Panc1 (cell line): ENCODE data around the gene FAS.

ENCODE experiments used
- POLR2AphosphoS5 ChIP-seq: IDR thresholded peaks from 2 replicates; pipeline ENCODE4 v1.6.1; 2012; ENCODE audit warnings: mild to moderate bottlenecking, low read depth, low read length, moderate library complexity
- SIN3A ChIP-seq: IDR thresholded peaks from 2 replicates; pipeline ENCODE4 v1.6.1; 2012; ENCODE audit warnings: low read depth, mild to moderate bottlenecking, low read length, moderate library complexity, borderline replicate concordance; ENCODE audit not compliant: insufficient read depth
- TCF7L2 ChIP-seq: IDR thresholded peaks from 2 replicates; pipeline ENCODE4 v1.6.1; 2011; ENCODE audit warnings: mild to moderate bottlenecking, low read depth, low read length, inconsistent platforms
- TF ChIP-seq, protein P1 (sequence below): fragments of 450-650 bp; IDR thresholded peaks from 2 replicates; pipeline ENCODE4 v1.5.1; 2017; ENCODE audit warnings: mild to moderate bottlenecking
- TF ChIP-seq, protein P2 (sequence below), 2 experiments: IDR thresholded peaks; 2 replicates each; pipeline ENCODE4 v1.6.1; 2011 to 2012; ENCODE audit warnings: low read depth in 2 of 2, control low read depth in 1 of 2, low read length in 1 of 2, mild to moderate bottlenecking in 1 of 2, moderate library complexity in 1 of 2; ENCODE audit not compliant: insufficient read depth in 1 of 2

DNA sequence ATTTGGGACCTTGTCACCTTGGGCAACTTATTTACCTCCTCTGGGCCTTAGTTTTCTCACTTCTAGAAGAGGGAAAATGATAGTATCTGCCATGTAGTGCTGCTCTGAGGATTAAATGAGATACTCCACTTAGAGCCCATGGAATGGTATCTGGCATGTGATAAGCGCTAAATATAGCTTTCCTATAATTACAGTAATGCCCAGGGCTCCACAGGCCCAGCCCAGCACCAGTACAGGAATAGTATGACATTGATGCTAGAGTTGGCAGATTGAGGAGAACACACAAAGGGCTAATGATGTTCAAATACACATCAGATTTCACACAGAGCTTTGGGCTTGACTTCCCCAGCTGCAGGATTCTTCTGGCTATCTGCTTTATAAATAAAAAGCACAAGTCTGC lies 34.9 kb downstream of the FAS start:
- TF ChIP-seq, protein P1, sequence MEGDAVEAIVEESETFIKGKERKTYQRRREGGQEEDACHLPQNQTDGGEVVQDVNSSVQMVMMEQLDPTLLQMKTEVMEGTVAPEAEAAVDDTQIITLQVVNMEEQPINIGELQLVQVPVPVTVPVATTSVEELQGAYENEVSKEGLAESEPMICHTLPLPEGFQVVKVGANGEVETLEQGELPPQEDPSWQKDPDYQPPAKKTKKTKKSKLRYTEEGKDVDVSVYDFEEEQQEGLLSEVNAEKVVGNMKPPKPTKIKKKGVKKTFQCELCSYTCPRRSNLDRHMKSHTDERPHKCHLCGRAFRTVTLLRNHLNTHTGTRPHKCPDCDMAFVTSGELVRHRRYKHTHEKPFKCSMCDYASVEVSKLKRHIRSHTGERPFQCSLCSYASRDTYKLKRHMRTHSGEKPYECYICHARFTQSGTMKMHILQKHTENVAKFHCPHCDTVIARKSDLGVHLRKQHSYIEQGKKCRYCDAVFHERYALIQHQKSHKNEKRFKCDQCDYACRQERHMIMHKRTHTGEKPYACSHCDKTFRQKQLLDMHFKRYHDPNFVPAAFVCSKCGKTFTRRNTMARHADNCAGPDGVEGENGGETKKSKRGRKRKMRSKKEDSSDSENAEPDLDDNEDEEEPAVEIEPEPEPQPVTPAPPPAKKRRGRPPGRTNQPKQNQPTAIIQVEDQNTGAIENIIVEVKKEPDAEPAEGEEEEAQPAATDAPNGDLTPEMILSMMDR, result no peak
- TF ChIP-seq POLR2AphosphoS5 (no peak), TCF7L2 (no peak), SIN3A (no peak)
- TF ChIP-seq, protein P2, sequence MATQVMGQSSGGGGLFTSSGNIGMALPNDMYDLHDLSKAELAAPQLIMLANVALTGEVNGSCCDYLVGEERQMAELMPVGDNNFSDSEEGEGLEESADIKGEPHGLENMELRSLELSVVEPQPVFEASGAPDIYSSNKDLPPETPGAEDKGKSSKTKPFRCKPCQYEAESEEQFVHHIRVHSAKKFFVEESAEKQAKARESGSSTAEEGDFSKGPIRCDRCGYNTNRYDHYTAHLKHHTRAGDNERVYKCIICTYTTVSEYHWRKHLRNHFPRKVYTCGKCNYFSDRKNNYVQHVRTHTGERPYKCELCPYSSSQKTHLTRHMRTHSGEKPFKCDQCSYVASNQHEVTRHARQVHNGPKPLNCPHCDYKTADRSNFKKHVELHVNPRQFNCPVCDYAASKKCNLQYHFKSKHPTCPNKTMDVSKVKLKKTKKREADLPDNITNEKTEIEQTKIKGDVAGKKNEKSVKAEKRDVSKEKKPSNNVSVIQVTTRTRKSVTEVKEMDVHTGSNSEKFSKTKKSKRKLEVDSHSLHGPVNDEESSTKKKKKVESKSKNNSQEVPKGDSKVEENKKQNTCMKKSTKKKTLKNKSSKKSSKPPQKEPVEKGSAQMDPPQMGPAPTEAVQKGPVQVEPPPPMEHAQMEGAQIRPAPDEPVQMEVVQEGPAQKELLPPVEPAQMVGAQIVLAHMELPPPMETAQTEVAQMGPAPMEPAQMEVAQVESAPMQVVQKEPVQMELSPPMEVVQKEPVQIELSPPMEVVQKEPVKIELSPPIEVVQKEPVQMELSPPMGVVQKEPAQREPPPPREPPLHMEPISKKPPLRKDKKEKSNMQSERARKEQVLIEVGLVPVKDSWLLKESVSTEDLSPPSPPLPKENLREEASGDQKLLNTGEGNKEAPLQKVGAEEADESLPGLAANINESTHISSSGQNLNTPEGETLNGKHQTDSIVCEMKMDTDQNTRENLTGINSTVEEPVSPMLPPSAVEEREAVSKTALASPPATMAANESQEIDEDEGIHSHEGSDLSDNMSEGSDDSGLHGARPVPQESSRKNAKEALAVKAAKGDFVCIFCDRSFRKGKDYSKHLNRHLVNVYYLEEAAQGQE (IDR thresholded peaks at IDR 0.05; ENCODE audit: insufficient read depth in 1 of 2, low read depth in 2 of 2, low read length in 1 of 2), result no peak
